ENCODE measurements around the gene CLOCK.

CLOCK gene

DNA sequence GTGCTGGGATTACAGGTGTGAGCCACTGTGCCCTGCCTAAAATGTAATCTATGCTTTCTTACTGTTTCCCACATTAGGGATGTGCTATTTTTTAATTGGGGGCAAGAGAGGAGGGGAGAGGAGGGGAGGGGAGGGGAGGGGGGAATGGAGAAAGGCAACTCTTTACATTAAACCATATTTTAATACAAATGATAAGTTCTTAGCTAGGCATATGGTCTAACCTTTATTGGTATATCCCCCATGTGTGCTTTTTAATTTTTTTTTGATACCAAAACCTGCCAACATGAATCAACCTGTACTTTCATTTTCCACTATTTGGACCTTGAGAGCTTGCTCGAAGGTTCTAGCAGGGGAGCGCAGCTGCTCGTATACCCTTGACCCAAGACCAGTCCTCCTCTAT lies 6.4 kb downstream of the CLOCK start:
- no peak for DNase-seq

GRCh38 chr4:55539658-55540057 lies 7.1 kb downstream of the CLOCK start:
- DNase-seq, result no peak

- no peak for DNase-seq
These were observed 8.2 kb downstream of the CLOCK start for GRCh38 chr4:55538531-55538930.

DNA sequence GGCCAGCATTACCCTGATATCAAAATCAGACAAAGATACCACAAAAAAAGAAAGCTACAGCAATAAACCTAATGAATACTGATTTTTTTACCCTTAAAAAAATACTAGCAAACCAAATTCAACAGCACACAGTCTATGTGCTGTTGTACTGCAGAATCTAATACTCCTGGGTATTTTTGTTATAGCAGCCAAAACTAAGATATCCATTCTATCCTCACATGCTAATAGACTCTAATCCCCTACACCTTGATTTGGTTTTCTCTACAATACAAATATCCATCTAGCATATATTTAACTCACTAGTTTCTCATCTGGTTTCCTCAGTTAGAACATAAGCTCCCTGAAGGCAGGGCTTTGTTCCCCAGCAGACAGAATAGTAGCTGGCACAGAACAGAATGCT lies 12.4 kb downstream of the CLOCK start:
- no peak for DNase-seq

DNA sequence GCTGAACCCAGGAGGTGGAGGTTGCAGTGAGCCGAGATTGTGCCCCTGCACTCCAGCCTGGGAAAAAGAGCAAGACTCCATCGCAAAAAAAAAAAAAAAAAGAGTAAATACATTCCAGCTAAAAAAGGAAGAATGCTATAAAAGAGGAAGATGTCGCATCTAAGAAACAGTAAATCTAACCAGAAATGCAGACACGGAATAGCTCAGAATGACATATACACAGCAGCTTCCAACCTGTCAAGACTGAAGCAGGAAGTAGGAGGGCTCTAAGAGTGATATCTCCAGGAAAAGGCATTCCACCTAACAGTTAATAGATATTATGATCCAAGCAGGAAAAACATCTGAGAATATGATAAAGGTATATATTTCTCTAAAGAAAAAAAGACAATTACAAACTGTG lies 16.0 kb downstream of the CLOCK start:
- DNase-seq, result no peak

GRCh38 chr4:55530167-55530566 lies 16.5 kb downstream of the CLOCK start:
- DNase-seq, result no peak

- DNase-seq, result no peak
These were observed 18.2 kb downstream of the CLOCK start for GRCh38 chr4:55528491-55528890.

- DNase-seq, result no peak
These were observed 21.7 kb downstream of the CLOCK start for GRCh38 chr4:55524844-55525571.

GRCh38 chr4:55518442-55518841 lies 28.3 kb downstream of the CLOCK start:
- no peak for DNase-seq

GRCh38 chr4:55517526-55518229 lies 29.0 kb downstream of the CLOCK start:
- DNase-seq, result no peak

GRCh38 chr4:55512922-55513571 lies 33.7 kb downstream of the CLOCK start:
- no peak for DNase-seq

DNA sequence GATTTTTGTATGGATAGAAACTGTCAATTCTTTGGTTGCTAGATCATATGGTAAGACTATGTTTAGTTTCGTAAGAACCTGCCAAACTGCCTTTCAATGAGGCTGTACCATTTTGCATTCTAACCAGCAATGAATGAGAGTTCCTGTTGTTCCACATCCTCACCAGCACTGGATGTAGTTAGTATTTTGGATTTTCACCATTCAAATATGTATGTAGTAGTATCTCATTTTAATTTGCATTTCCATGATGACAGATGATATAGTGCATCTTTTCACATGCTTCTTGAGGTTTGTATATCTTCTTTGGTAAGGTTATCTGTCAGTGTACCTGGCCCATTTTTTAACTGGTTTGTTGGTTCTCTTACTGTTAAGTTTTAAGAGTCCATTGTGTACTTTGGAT lies 34.6 kb downstream of the CLOCK start:
- DNase-seq, result no peak

DNA sequence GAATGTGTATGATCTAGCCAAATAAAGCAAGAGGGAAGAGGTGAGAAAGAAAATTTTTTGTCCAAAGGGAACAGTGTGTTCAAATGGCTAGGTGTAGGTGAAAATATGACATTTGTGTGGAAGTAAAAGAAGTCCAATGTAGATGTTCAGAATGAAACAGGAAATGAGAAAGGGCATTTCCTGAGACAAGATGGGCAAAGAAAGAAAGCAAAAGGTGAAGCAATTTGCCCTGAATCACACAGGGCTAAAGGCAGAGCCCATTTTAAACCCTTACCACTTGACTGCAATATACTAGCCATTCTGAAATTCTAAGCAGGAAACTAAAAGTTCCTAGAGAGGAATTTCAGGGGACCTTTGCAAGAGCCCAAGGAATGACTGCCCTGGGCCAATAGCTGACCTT lies 36.0 kb downstream of the CLOCK start:
- DNase-seq, result no peak

GRCh38 chr4:55509266-55509665 lies 37.4 kb downstream of the CLOCK start:
- no peak for DNase-seq

DNA sequence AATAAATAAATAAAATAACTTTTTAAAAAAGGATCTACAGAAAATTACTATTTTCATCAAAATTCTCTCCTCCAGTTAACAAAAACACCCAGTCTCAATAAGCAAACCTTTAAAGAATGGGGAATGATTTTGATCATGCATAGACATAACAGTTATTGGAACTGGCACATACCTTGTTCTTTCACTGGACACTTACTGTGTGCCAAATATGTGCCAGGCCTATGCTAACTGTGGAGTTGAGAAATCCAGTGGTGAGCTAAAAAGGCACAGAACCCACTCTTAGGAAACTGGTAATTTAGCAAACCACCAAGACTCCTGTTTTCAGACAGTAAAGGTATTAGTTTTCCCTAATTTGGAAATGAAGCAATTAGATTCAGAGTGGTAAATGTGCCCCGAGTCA lies 39.1 kb downstream of the CLOCK start:
- no peak for DNase-seq

GRCh38 chr4:55503169-55503568 lies 43.5 kb downstream of the CLOCK start:
- no peak for DNase-seq

GRCh38 chr4:55500072-55500471 lies 46.6 kb downstream of the CLOCK start:
- no peak for DNase-seq

GRCh38 chr4:55499495-55499894 lies 47.2 kb downstream of the CLOCK start:
- DNase-seq, result no peak

DNA sequence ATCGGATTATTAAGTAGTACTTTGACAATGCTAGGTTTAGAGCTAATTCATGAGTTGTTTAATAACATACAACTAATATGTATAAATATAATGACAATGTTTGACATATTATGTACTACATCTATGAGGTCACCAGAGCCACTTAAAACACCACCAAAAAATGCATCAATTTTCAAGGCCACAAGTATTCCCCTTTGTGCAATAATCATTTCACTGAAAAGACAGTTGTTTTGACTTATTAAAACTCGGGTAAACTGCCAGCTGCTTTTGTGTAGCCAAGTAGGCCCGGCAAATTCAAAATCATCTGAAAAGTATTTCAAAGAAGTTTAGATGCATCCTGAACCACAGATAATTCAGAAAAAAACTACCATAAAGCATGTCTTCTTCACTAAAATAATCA lies 48.7 kb downstream of the CLOCK start:
- no peak for DNase-seq

GRCh38 chr4:55491486-55491885 lies 55.2 kb downstream of the CLOCK start:
- no peak for DNase-seq

DNA sequence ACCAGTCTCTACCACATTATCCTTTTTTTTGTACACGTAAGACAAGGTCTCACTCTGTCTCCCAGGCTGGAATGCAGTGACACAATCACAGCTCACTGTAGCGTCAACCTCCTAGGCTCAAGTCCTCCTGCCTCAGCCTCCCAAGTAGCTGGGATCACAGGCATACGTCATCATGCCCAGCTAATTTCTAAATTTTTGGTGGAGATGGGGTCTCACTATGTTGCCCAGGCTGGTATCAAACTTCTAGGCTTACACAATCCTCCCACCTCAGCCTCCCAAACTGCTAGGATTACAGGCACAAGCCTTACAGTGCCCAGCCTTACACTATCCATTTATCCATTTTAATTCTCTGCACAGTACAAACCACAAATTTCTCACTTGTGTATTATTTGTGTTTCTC lies 58.0 kb downstream of the CLOCK start:
- no peak for DNase-seq

DNA sequence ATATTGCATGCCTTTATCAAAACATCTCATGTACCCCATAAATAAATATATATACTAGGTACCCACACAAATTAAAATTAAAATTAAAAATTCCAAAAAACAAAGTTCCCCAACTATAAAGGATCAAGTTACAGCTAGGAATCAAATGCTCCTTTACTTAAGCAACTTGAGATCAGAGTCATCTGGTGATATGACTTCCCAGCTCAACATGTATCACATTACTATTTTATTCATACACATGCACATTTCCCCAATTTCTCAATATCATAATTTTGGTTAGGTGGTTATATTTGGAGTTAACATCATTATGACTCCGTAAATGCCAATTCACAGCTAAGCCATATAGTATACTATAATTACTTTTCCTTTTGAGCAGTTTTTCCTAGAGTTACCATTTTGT lies 60.9 kb downstream of the CLOCK start:
- DNase-seq, result no peak

DNA sequence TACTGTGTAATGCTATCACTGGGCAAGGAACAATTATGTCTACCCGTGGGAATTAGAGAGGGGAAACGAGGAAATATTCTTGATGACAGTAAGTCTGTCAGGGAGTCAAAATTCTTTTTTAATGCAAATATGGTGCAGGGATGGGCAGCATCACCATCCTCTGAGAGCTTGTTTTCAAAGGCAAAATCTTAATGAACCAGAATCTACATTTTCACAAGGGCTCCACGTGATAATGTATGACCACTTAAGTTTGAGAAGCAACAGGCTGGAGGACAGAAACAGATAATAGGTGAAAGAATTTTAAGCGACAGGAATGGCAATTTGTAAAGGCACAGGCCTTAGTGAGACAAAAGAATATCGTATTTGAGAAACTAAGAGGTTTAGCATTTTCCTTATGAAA lies 63.4 kb downstream of the CLOCK start:
- DNase-seq, result no peak
